RWPE2 (cell line): ENCODE results near the gene CACTIN.

Experiments
- ATAC-seq: fragments of 200-7000 bp; cut with Tn5 transposase; 3 replicates; pipeline ENCODE4 v1.9.1; 2021; ENCODE audit warnings: low read depth
- DNase-seq: peaks from one replicate; pipeline ENCODE4 v3.0.0-alpha.2; 2020; ENCODE audit warnings: low spot score
- H3K27ac ChIP-seq: fragments of 450-650 bp; 2 replicates; pipeline ENCODE4 v1.5.1; 2017; ENCODE audit warnings: mild to moderate bottlenecking; ENCODE audit not compliant: poor library complexity, severe bottlenecking
- H3K27me3 ChIP-seq: fragments of 250-450 bp; sonication (Bioruptor Pico); 2 replicates; pipeline ENCODE4 v1.5.1; 2021; ENCODE audit warnings: mild to moderate bottlenecking, moderate library complexity; ENCODE audit not compliant: insufficient read depth, poor library complexity, severe bottlenecking
- H3K36me3 ChIP-seq: fragments of 250-450 bp; sonication (Bioruptor Pico); 2 replicates; pipeline ENCODE4 v1.5.1; 2020; ENCODE audit warnings: low read depth, mild to moderate bottlenecking, moderate library complexity
- H3K4me1 ChIP-seq: fragments of 250-450 bp; sonication (Bioruptor Pico); 2 replicates; pipeline ENCODE4 v1.5.1; 2021; ENCODE audit warnings: mild to moderate bottlenecking, moderate library complexity; ENCODE audit not compliant: insufficient read depth, poor library complexity, severe bottlenecking
- H3K4me3 ChIP-seq: fragments of 250-450 bp; sonication (Bioruptor Pico); 2 replicates; pipeline ENCODE4 v1.5.1; 2021; ENCODE audit warnings: mild to moderate bottlenecking, moderate library complexity; ENCODE audit not compliant: severe bottlenecking
- H3K9me3 ChIP-seq: fragments of 250-450 bp; sonication (Bioruptor Pico); 2 replicates; pipeline ENCODE4 v1.5.1; 2021; ENCODE audit warnings: mild to moderate bottlenecking, moderate library complexity; ENCODE audit not compliant: severe bottlenecking
- CTCF ChIP-seq: fragments of 450-650 bp; IDR thresholded peaks from one replicate; pipeline ENCODE4 v1.5.1; 2017; ENCODE audit warnings: mild to moderate bottlenecking, moderate library complexity; ENCODE audit not compliant: poor library complexity, severe bottlenecking

Gene CACTIN

GRCh38 chr19:3626473-3627350 lies at the start of gene CACTIN:
CACTIN (minus strand) TSS chr19:3626790; CDS start chr19:3626762, 28 bp downstream.
- no peaks in the 10 kb centered on the region for H3K9me3 ChIP-seq
- no peak for TF ChIP-seq CTCF
- H3K27ac ChIP-seq = peak within 1 kb of the TSS; percentile 59
- ATAC-seq (peak; percentile 91), DNase-seq (peak; percentile 98)
- H3K4me1 ChIP-seq = peaks cover 5% of the 10 kb centered on the region
- H3K36me3 ChIP-seq = 0 out of 2 replicates have a peak, but pooled peaks cover 4% of the 10 kb centered on the region
- H3K4me3 ChIP-seq = peak within 1 kb of the TSS; percentile 82
- no peaks in the 10 kb centered on the region for H3K27me3 ChIP-seq

GRCh38 chr19:3674784-3675543 lies 48.4 kb upstream of the CACTIN start:
- Histone ChIP-seq H3K9me3 (no peaks in the 10 kb centered on the region), H3K4me3 (no peak overlapping the region), H3K27me3 (no peaks in the 10 kb centered on the region), H3K36me3 (no peaks in the 10 kb centered on the region), H3K4me1 (no peaks in the 10 kb centered on the region), H3K27ac (no peak overlapping the region)
- ATAC-seq = no peak
- TF ChIP-seq CTCF = no peak
- DNase-seq = no peak

- no peaks in the 10 kb centered on the region for H3K4me1 ChIP-seq
- no peak for TF ChIP-seq CTCF
- H3K27ac ChIP-seq = no peak overlapping the region
- H3K27me3 ChIP-seq = no peaks in the 10 kb centered on the region
- H3K36me3 ChIP-seq = no peaks in the 10 kb centered on the region
- H3K4me3 ChIP-seq = no peak overlapping the region
- DNase-seq (no peak), ATAC-seq (no peak)
- H3K9me3 ChIP-seq = no peaks in the 10 kb centered on the region
These were observed 47.2 kb upstream of the CACTIN start for GRCh38 chr19:3673506-3674439.

GRCh38 chr19:3672993-3673392 lies 46.4 kb upstream of the CACTIN start:
- H3K27ac ChIP-seq = no peak overlapping the region
- H3K27me3 ChIP-seq = no peaks in the 10 kb centered on the region
- TF ChIP-seq CTCF = no peak
- H3K9me3 ChIP-seq = no peaks in the 10 kb centered on the region
- H3K4me3 ChIP-seq = no peak overlapping the region
- H3K4me1 ChIP-seq = no peaks in the 10 kb centered on the region
- no peaks in the 10 kb centered on the region for H3K36me3 ChIP-seq
- ATAC-seq = no peak
- DNase-seq = no peak
